Subcutaneous preadipocyte (primary cell): Measurements from ENCODE around the gene ZNF468. TPM values are rescaled to one million over a fixed set of nuclear protein-coding genes. Genes with fewer than 3 reads are reported as not detected.
A peak's percentile ranks its signal among the peaks of the same experiment; 100 is the strongest.

ENCODE experiments used
- small RNA-seq: library from RNA; depleted of rRNA; stranded (forward); fragments of <200 nt; gene quantifications from one replicate; pipeline ENCODE3, GENCODE V24; 2012
- total RNA-seq: library from RNA; depleted of rRNA; stranded (reverse); fragments of >200 nt; gene quantifications from 2 replicates; pipeline ENCODE4 v1.2.3, GENCODE V29; 2012

Gene ZNF468
- total RNA-seq: 11.4 and 16.8 TPM in 2 replicates

GRCh38 chr19:52857378-52858191, at the start of gene ZNF468:
Gene ZNF468, minus strand, starts transcription at chr19:52857619. Its CDS starts 3,347 bp downstream, at chr19:52854272.

DNA sequence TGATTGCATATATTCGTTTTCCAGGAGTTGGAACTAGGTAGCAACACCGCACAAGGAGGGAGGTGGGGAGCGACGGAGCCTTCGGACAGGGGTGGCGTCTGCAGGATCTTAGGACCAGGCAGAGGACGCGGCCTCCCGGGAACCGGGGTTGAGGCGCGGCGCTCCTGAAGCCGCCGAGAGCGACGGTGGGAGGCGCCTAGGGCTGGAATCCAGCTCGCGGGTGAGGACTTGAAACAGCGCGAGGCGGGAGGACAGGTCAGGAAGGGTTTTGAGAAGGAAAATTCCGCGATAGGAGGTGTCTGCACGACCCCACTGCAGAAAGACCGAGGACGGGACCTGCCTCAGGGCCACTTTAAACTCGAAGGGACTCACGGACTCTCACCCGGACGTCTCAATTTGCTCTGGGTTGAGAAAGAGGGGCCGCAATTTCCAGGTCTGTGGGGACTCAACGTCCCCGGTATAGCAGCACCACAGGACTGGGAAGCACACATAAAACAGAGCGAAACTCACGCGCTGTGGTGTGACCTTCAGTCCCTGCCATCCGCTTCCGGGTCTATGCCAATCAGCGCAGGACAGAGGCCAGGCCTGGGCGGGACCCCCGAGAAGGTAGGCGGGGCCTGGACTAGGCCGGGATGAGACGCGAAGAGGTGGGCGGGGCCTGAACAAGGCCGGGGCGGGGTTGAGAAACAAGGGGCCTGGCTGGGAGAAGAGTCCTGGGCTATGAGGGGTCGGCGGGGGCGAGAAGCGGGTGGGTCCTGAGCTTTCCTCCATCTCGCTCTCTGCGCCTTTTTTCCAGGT, 39.9 kb upstream of the ZNF468 start, which contains the start of gene ZNF320:
TSS of gene ZNF320 (minus strand) at position 498 of the 798 bp plus-strand sequence. CDS start 7,380 bp downstream, outside the sequence.

GRCh38 chr19:52821204-52821960, 36.0 kb downstream of the ZNF468 start, which contains the start of gene ZNF28:
Gene ZNF28, minus strand, starts transcription at chr19:52821633. Its CDS starts 3,675 bp downstream, at chr19:52817958.

Small RNA genes within 50 kb of the gene (small RNA-seq; reads per million reads assigned to genes)
- gene ZNF320: 1.2 reads per million, percentile 65 among the genes with 10 or more reads in this experiment

Other genes starting within 250 kb of the ZNF468 start
- 34.5 and 38.5 TPM in 2 replicates for gene ZNF83, start 219.3 kb downstream of the ZNF468 start, total RNA-seq
- gene ZNF611, start 122.6 kb downstream of the ZNF468 start, total RNA-seq: 8.1 and 11.3 TPM in 2 replicates
- gene ZNF600, start 70.8 kb downstream of the ZNF468 start, total RNA-seq: 3.7 and 5.9 TPM in 2 replicates
- 10.7 and 13.7 TPM in 2 replicates for gene ZNF28, start 36.0 kb downstream of the ZNF468 start, total RNA-seq
- 9.4 and 11.8 TPM in 2 replicates for gene ZNF320, start 40.0 kb upstream of the ZNF468 start, total RNA-seq
- gene ZNF888, start 65.8 kb upstream of the ZNF468 start, total RNA-seq: 2.6 and 3.3 TPM in 2 replicates
- 6.6 and 7.3 TPM in 2 replicates for gene ZNF816, start 105.3 kb upstream of the ZNF468 start, total RNA-seq
- not detected in 2 replicates for gene ERVV-1, start 156.3 kb upstream of the ZNF468 start, total RNA-seq
- not detected in 2 replicates for gene ERVV-2, start 187.1 kb upstream of the ZNF468 start, total RNA-seq
- 27.6 and 39.5 TPM in 2 replicates for gene ZNF160, start 245.8 kb upstream of the ZNF468 start, total RNA-seq